ENCODE measurements around the gene MCRS1.
"Not testable (repeated sequence)": the region's sequence is repeated elsewhere in the genome, so short reads cannot be mapped to it uniquely, and the experiment has no call there.

MCRS1 gene, protein sequence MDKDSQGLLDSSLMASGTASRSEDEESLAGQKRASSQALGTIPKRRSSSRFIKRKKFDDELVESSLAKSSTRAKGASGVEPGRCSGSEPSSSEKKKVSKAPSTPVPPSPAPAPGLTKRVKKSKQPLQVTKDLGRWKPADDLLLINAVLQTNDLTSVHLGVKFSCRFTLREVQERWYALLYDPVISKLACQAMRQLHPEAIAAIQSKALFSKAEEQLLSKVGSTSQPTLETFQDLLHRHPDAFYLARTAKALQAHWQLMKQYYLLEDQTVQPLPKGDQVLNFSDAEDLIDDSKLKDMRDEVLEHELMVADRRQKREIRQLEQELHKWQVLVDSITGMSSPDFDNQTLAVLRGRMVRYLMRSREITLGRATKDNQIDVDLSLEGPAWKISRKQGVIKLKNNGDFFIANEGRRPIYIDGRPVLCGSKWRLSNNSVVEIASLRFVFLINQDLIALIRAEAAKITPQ

DNA sequence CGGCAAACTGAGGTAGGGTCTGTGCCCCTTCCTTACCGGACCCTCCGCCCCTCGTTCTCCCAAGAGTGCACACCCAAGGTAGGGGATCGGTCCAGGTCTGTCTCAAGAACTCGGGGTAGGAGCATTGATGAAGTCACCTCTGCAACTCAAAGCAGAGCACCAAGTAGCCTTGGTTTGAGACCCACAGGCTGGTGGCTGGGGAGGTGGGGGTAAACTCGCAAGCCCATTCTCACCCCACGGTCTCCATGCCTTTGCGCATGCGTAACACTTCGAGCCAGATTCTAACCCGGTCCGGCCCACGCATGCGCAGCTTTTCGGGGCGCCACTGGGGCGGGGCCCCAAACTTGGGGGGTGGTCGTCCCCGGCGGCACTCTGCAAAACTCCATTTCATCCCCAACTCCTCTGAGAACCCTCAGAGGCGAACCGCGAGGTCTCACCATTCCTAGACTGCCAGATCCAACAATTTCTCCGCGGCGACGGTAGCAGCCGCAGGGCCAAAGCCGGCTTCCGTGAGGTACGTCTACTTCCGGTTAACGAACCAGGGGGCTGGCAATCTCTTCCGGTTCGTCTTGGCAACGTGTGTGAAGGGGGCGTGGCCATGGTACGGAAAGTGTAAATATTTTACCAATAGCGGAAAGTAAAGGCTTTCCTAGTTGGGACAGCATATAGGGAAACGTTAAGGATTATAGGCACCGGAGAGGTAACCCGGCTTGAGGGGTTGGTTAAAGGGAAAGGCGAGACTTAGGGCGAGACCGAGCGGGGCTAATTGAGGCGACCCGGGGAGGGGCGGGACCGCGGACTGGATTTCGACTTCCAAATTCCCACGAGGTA, at the start of gene MCRS1:
MCRS1 (minus strand) TSS at position 532 of the 831 bp plus-strand sequence. CDS start 1,411 bp downstream, outside the sequence.
- peak; percentile 71 to 89 (median 85) for DNase-seq (ENCODE audit: low read depth in 2 of 3, low spot score in 2 of 3)

DNA sequence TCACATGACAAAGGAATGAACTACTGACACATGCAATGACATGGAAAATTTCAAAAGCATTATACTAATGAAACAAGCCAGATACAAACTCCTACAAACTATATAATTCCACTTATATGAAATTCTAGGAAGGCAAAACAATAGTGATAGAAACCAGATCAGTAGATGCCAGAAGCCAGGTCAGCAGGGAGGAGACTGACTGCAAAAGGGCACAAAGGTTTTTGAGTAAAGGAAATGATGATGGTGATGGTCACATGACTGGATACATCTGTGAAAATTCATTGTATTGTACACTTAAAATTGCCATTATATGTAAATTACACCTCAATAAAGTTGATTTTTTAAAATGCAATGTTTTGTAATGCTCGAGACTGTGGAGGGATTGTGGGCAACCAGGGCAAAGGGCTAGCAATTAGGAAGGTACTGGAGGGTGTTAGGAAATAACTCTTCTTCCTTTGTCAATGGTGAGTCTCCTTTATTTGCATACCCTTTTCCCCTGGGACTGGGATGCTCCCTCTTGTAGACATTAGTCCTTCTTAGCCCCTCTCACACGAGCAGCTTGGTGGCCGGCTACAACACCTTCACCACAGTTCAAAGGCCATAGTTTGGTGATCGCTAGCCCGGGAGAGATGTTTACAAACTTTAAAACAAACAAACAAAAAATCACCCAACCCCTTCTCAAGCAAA, 48.7 kb upstream of the MCRS1 start:
- no peak for DNase-seq (ENCODE audit: low read depth in 2 of 3, low spot score in 2 of 3)

DNA sequence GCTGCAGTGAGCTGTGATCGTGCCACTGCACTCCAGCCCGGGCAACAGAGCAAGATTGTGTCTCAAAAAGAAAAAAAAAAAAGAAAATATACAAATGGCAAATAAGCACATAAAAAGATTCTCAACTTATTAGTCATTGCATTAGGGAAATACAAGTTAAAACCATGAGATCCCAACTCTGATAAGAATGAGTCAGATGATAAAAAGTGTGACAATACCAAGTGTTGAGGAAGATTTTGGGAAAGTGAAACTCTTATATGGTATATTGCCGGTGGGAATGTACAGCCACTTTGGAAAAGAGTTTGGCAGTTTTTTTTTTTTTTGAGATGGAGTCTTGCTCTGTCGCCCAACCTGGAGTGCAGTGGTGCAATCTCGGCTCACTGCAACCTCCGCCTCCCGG, 47.8 kb upstream of the MCRS1 start:
- no peak for DNase-seq (ENCODE audit: low read depth in 2 of 3, low spot score in 2 of 3)

DNA sequence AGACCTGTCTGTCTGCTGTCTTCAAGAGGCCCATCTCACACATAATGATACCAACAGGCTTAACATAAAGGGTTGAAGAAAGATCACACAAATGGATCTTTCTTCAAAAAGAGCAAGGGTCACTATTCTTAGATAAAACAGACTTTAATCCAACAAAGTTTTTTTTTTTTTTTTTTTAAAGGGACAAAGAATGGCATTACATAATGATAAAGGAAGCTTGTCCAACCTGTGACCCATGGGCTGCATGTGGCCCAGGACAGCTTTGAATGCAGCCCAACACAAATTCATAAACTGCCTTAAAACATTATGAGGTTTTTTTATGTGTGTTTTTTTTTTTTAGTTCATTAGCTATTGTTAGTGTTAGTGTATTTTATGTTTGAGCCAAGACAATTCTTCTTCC, 44.3 kb upstream of the MCRS1 start:
- no peak for DNase-seq (ENCODE audit: low read depth in 2 of 3, low spot score in 2 of 3)

DNA sequence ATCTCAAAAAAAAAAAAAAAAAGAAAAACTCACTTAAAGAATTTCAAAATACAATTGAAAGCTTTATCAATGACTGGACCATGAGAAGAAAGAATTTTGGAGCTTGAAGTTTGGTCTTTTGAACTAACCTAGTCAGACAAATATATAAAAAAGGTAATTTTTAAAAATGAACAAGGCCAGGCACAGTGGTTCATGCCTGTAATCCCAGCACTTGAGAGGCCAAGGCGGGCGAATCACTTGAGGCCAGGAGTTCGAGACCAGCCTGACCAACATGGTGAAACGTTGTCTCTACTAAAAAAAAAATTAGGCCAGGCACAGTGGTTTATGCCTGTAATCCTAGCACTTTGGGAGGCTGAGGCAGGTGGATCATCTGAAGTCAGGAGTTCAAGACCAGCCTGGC, 42.8 kb upstream of the MCRS1 start:
- DNase-seq (ENCODE audit: low read depth in 2 of 3, low spot score in 2 of 3), result not testable (repeated sequence)

DNA sequence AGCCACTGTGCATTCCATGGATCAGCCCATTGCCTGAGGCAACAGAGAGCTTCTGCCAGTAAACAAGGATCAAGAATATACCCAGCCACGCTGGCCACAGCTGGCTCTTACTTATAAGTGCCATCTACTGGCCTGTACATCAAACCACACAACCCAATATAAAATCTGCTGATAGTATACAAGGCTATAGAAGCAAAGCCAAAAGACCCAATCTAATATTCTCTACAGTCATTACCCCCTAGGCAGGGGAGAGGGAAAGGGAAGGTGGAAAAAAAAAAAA, 41.9 kb upstream of the MCRS1 start:
- no peak for DNase-seq (ENCODE audit: low read depth in 2 of 3, low spot score in 2 of 3)

DNA sequence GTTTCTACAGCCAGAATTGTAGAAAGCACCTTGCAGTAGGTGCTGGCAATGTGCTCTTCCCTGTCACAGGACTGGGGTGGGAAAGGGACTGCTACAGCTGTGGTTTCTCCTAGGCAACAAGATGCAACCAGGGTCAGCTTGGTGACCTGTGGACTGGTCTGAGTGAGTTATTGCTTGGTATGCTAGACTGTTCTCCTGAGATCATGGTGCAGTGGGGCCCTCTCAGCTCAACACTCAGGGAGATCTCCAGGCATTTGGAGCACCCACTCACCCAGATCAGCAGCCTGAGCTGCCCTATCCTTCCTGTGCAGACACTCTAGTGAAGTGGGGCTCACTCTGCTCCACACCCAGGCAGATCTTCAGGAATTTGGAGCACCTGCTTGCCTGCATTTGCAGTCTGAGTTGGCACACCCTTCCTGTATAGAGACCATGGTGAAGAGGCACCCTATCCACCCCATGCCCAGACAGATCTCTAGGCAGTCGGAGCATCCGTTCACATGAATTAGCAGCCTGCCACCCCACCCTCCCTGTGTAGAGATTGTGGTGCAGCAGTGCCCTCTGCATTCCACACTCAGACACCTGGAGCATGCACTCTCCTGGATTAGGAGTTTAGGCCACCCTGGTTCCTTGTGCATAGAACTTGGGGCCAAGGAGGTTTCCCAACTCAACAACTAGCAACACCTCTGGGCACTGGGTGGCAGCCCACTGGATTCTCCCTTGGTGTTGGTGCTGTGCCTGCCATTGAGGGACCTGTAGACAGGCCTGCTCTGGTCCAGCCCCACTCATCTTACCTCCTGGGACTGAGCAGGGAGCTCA, 41.3 kb upstream of the MCRS1 start:
- no peak for DNase-seq (ENCODE audit: low read depth in 2 of 3, low spot score in 2 of 3)

DNA sequence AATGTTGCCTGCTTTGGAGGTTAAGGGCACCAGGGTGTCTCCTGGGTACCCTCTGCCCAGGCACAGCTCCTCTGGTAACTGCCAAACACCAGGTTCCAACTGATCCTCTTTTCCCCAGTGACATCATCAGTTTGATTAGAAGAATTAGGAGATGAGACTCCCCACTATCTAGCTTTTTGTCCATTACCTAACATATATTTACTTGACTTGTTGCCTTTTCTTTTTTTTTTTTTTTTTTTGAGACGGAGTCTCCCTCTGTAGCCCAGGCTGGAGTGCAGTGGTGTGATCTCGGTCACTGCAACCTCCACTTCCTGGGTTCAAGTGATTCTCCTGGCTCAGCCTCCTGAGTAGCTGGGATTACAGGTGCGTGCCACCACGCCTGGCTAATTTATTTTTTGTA, 37.6 kb upstream of the MCRS1 start, which contains the start of gene FAM186B:
FAM186B (minus strand) TSS at position 101 of the 400 bp plus-strand sequence. CDS start 162 bp downstream, outside the sequence.
- DNase-seq (ENCODE audit: low read depth in 2 of 3, low spot score in 2 of 3), result not testable (repeated sequence)

DNA sequence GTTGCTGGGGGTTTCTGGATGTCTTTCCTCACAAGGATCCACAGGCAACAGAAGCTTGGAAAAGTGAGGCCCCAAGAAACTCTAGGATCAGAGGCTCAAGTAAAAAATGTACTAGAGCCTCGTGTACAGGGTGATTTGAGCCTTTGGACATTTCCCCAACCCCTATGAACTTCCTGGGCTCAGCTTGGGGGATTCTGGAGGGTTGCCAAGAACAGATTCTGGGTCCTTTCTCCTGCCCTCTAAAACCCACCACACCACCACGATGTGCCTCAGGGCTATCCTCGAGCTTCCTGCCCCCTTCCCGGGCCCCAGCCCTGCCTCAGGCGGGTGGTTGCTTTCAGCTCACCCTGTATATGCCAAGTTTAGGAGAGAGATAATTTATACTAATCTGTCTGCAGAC, 36.9 kb upstream of the MCRS1 start:
- no peak for DNase-seq (ENCODE audit: low read depth in 2 of 3, low spot score in 2 of 3)

DNA sequence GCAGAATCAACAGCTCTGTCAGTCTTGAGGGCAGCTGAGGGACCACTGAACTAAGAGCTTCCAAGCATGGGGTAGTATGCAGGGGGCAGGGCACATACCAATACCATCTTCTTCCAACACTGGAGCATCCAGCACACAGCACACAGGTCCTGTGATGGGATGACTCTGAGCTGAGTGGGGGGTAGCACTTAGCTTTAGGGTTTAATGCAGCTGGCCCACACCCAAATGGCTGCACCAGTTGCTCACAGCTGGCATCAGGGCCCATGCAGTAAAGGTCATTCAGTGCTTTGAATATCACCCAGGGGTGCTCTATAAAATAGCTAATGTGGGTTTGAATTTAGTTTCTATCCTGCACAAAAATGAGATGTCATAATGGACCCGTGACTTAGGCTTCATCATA, 35.8 kb upstream of the MCRS1 start:
- no peak for DNase-seq (ENCODE audit: low read depth in 2 of 3, low spot score in 2 of 3)

DNA sequence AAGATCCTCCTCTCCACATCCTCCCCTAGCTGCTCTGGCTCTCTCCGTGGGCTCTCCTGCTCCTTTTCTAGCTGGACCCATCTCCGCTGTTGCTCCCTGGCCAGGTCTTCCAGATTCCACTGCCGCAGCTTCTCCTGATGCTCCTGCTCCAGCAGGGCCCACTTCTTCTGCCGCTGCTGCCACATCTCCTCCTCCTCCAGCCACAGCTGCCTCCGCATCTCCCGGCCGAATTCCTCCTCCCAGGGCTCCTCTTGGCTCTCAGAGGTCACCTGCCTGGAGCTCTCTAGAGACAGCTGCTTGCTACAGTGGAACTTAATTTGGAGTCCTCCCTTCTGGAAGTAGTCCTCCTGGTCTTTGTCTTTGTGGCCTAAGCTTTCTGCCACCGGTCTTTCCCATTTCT, 32.0 kb upstream of the MCRS1 start:
- no peak for DNase-seq (ENCODE audit: low read depth in 2 of 3, low spot score in 2 of 3)

DNA sequence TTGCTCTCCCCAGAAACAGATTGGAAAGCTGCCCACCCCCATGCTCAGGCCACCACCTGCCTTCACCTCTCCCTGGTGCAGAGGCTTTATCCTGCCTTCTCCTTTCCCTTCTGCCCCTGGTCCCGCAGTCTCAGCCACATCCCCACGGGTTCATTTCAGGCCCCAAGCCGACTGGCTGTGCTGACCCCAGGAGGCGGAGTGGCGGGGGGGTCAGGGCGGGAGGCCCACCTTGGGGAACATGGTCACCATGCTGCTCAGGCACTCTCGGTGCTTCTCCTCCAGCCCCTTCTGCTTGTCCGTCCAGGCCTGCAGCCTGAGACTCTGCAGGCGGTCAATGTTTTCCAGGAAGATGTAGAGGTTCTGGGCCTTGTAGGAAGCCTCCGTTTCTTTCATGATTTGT, 30.6 kb upstream of the MCRS1 start:
- no peak for DNase-seq (ENCODE audit: low read depth in 2 of 3, low spot score in 2 of 3)

DNA sequence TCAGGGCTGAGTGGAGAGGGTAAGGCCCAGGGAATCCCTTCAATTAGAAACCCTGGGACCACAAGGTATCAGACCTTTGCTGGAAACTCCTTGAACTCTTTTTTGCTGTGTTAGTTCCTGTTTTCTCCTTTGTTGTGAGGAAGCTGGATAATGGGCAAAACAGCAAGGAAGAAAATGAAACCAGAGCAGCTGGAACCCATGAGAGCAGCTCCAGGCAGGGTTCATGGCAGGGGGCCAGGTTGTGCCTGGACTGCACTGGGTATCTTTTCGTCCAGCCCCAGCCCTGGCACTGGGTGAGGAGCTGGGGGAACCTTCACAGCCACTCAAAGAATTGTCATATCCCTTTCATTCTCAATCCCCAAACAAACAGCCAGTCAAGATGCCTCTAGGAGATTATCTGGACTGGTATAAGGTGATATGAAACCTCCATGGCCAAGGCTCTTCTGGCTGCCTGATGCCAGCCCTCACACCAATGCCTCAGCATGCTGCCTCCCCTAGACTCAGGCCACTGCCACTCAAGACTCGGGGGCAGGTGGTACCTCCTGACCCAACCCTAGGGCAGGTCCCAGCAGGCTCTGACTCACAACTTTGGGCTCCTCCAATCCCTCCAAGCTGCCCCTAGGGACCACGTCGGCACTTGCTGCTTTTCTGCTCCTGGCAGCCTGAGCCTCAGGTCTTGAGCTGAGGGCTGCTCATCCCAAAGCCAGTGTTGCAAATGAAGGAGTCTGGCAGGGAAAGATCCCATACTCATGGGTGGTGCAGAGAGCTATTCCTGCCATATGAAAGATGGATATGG, 21.0 kb upstream of the MCRS1 start:
- no peak for DNase-seq (ENCODE audit: low read depth in 2 of 3, low spot score in 2 of 3)

DNA sequence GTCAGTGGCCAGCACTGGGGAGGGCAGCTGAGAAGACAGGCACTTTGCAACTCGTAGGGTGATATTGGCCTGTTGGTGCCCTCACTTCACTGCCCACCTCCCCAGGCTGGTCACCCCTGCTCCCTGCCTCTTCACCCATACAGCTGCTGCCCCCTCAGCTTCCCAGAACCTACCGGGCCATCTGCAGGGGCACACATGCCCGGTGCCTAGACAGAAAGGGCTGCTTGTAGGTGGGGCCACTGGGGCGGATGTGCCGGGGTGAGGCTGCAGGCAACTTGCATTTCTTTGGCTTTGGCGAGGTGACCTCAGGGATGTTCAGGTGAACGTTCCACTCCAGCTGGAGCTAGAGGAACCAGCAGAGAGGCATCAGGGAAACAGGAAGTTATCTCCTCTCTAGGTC, 20.3 kb upstream of the MCRS1 start:
- DNase-seq (ENCODE audit: low read depth in 2 of 3, low spot score in 2 of 3), result no peak

DNA sequence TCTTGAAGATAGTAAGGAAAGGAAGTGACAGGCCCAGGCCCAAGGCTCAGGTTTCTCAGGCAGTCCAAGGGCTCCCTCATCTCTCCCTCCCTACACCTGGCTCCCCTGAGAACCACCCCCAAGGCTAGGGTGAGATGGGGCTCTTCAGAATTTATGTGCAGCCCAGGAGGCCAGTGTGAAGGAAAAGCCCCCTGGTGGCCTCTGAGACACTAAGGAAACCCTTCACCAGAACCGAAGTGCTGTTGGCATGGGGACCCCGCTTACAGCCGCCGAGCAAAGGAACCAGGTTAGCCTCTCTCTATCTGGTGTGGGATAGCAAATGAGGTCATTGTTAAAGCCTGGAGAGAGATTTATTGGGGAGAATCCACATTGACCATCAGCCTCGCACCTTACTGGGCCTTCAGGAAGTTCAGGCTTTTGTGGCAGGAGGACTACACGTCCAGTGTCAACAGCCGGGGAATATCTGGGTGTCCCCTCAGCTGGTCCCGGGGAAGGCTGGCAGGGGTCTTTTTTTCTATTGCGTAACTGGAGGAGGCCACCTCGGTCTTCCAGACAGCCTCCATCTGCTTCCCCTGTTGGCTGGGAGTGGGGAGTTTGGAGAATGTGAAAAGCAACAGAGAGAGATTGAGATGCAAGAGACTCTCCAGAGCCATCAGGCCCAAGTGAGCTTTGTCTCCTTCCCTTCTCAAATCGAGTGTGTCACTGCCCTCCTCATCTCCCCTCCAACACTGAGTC, 19.4 kb upstream of the MCRS1 start:
- no peak for DNase-seq (ENCODE audit: low read depth in 2 of 3, low spot score in 2 of 3)

DNA sequence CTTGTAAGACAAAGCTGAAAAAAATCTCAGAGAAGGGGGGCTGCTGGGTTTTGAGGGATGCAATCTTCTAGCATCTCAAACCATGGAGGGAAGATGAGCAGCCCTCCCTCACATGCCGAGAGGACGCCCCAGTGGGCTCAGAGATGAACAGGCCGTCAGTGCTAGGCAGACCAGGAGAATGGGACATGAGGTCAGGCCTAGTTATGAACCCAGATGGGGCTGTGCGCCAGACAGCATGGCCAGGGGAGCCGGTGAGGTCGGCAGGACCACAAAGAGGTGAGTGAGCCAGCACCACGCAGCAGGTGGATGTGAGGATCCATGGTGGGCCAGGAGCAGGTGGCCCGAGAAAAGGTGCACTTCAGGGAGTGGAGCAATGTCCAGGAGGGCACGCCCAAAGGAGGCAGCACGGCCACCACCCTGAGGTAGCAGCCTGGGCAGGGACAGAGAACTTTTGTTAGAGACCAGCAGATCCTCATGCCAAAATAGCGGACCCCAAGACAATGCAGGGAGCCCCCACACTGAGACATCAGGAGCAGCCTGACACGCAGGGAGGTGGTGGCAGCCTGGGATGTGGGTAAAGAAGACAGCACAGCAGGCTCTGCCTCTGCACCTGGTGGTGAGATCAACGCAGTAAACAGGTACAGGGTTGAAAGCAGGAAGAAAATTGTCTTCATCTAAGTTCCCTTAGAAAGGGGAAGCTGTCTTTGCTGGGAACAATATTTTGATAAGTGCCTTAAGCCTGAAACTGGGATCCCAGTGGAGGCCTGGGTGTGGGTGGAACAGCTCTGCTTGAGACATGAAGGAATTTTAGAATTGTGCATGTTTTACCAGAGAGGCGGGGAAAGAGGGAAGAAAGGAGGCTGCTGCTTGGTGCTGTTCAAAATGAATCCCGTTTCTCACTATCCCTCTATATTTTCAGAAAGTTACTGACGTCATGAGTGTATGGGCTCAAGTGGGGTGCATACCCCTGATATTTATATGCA, 17.8 kb upstream of the MCRS1 start:
- no peak for DNase-seq (ENCODE audit: low read depth in 2 of 3, low spot score in 2 of 3)

DNA sequence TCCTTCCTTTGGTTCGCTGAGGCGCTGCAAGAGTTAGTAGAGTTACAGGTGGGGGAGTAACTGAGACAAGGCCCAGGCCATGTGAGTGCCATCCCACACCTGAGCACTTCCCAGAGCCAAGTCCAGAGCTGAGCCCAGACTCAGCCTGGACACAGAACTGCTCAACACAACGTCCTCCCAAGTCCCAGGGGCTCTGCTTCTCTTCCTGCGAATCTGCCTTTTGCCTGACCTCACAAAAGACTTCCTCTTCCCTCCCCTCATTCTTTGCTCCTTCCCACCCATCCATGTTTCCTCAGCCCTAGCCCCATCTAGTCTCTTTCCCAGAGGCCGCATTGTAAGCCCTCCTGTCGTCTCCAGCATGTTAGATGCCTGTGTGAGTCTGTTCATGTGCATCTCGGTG, 16.6 kb upstream of the MCRS1 start:
- no peak for DNase-seq (ENCODE audit: low read depth in 2 of 3, low spot score in 2 of 3)

DNA sequence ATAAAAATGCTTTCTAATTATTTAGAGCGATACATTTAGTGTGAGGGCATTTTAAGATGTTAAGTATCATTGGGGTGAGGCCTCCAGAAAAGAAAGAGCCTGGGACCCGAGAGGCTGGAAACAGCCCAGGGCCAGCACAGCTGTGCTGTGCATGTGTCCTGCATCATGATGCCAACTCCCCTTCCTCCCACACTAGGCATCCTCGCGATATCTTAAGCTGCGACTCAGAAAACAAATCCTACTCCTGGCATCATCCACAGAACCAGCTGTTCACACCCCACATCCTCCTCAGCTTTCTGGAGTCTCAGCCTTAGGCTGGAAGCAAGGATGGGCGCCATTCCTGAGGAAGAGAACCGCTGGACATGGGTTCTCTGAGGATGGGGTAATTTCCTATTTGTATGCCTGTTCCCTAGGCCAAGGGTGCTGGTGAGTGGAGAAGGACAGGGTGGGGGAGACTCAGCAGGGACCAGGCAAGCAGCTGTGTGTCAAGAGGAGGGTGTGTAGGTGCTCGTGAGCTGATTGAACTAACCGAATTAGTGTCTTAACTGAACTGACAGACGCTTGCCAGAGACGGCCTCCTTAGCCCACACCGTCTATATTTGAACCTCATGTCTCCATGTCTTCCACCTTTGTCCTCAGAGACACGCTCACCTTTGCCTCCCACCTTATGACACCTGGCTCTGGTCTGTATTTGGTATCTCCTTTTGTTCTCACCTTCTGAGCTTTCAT, 15.6 kb upstream of the MCRS1 start:
- no peak for DNase-seq (ENCODE audit: low read depth in 2 of 3, low spot score in 2 of 3)

All from activated CD8-positive, alpha-beta memory T cell treated with anti-CD3 and anti-CD28 coated beads for 48 hours (primary cell).